H1 (cell line): Measurements from ENCODE around the gene BCAS3. TPM values are rescaled to one million over a fixed set of nuclear protein-coding genes. Genes with fewer than 3 reads are reported as not detected.

Source experiments
- CTCF ChIA-PET: fragments of 300-600 bp; sonication (Branson Sonifier 250); formaldehyde crosslinking; loops from one replicate; lab custom pipeline; 2021; ENCODE audit not compliant: partially characterized antibody; lab: Charles Lee
- POLR2A ChIA-PET: fragments of 300-600 bp; sonication (Branson Sonifier 250); formaldehyde crosslinking; loops from one replicate; lab custom pipeline; 2021; ENCODE audit warnings: inconsistent platforms; ENCODE audit not compliant: partially characterized antibody; lab: Charles Lee
- DNase-seq, 2 experiments: peaks; one replicate each; pipeline versions ENCODE4 v3.0.0 to v3.0.0-alpha.2; 2010 to 2022; ENCODE audit warnings: low spot score in 2 of 2, low read depth in 1 of 2, mixed read lengths in 1 of 2
- FAIRE-seq: peaks from 2 replicates; lab custom pipeline; 2011; peaks lifted over from hg19 to GRCh38; lab: Jason Lieb, UNC
- H2AFZ ChIP-seq: 2 replicates; pipeline ENCODE4 v1.8.1; 2012; ENCODE audit warnings: low read length, inconsistent platforms
- H2AK5ac ChIP-seq: 2 replicates; pipeline ENCODE4 v1.6.1; 2013; ENCODE audit warnings: low read depth, low read length
- H2BK120ac ChIP-seq: replicated peaks from 2 replicates; pipeline ENCODE3; 2013; ENCODE audit warnings: low read depth, low read length, inconsistent platforms
- H2BK12ac ChIP-seq: 2 replicates; pipeline ENCODE4 v1.6.1; 2013; ENCODE audit warnings: low read depth, low read length
- H2BK15ac ChIP-seq: 2 replicates; pipeline ENCODE4 v1.6.1; 2013; ENCODE audit warnings: low read length
- H2BK20ac ChIP-seq: 2 replicates; pipeline ENCODE4 v1.6.1; 2013; ENCODE audit warnings: low read length
- H2BK5ac ChIP-seq: 2 replicates; pipeline ENCODE4 v1.6.1; 2013; ENCODE audit warnings: low read depth, low read length
- H3K14ac ChIP-seq: 2 replicates; pipeline ENCODE4 v1.6.1; 2013; ENCODE audit warnings: inconsistent platforms; ENCODE audit not compliant: insufficient read length
- H3K18ac ChIP-seq: 2 replicates; pipeline ENCODE4 v1.6.1; 2013; ENCODE audit warnings: low read length; ENCODE audit errors: extremely low read depth
- H3K23ac ChIP-seq: 2 replicates; pipeline ENCODE4 v1.6.1; 2013; ENCODE audit warnings: inconsistent platforms; ENCODE audit not compliant: insufficient read length
- H3K23me2 ChIP-seq: 2 replicates; pipeline ENCODE4 v1.6.1; 2013; ENCODE audit warnings: low read depth, low read length
- H3K27ac ChIP-seq: 2 replicates; pipeline ENCODE4 v1.6.1; 2011; ENCODE audit warnings: low read depth, low read length, inconsistent platforms
- H3K27me3 ChIP-seq, 4 experiments: replicated peaks in 1 of 4; 1 replicate in 1 of 4; 2 replicates in 3 of 4; pipeline versions ENCODE4 v1.6.1 to v1.8.1; 2011 to 2013; ENCODE audit warnings: low read length in 3 of 4, mild to moderate bottlenecking in 3 of 4, inconsistent platforms in 2 of 4, mixed read lengths in 2 of 4, moderate library complexity in 1 of 4; ENCODE audit not compliant: control insufficient read depth in 3 of 4, insufficient read depth in 3 of 4; ENCODE audit errors: extremely low read depth in 1 of 4
- H3K36me3 ChIP-seq, 4 experiments: 2 replicates each; pipeline versions ENCODE4 v1.6.1 to v1.8.1; 2011 to 2013; ENCODE audit warnings: mild to moderate bottlenecking in 4 of 4, low read length in 3 of 4, moderate library complexity in 2 of 4, control low read depth in 1 of 4, inconsistent platforms in 1 of 4; ENCODE audit not compliant: insufficient read depth in 4 of 4, control insufficient read depth in 2 of 4
- H3K4ac ChIP-seq: replicated peaks from 2 replicates; pipeline ENCODE3; 2013; ENCODE audit warnings: low read length, low read depth, mixed read lengths, inconsistent platforms; ENCODE audit not compliant: insufficient read length
- H3K4me1 ChIP-seq, 4 experiments: replicated peaks in 1 of 4; 1 replicate in 1 of 4; 2 replicates in 3 of 4; pipeline versions ENCODE4 v1.6.1 to v1.8.1; 2011 to 2013; ENCODE audit warnings: low read length in 3 of 4, inconsistent platforms in 2 of 4, mixed read lengths in 1 of 4; ENCODE audit not compliant: insufficient read depth in 4 of 4, control insufficient read depth in 3 of 4
- H3K4me2 ChIP-seq, 2 experiments: 2 replicates each; pipeline versions ENCODE4 v1.6.1 to v1.8.1; 2011 to 2013; ENCODE audit warnings: low read depth in 2 of 2, low read length in 2 of 2, control low read depth in 1 of 2, inconsistent platforms in 1 of 2, mild to moderate bottlenecking in 1 of 2; ENCODE audit not compliant: insufficient read depth in 1 of 2
- H3K4me3 ChIP-seq, 4 experiments: fragments of 200-600, 300-600 bp in 1 of 4; sonication (generic), shearing (Covaris generic), sonication (Bioruptor Twin) in 1 of 4; 2 replicates each; pipeline versions ENCODE4 v1.5.1 to v1.8.1; 2011 to 2016; ENCODE audit warnings: low read length in 4 of 4, low read depth in 3 of 4, control low read depth in 2 of 4, inconsistent platforms in 2 of 4, mild to moderate bottlenecking in 2 of 4, mixed read lengths in 1 of 4, moderate library complexity in 1 of 4; ENCODE audit not compliant: insufficient read depth in 2 of 4; ENCODE audit errors: extremely low read depth in 1 of 4
- H3K56ac ChIP-seq: replicated peaks from 2 replicates; pipeline ENCODE3; 2013; ENCODE audit warnings: low read depth, mild to moderate bottlenecking, mixed read lengths, low read length, inconsistent platforms; ENCODE audit not compliant: insufficient read length
- H3K79me1 ChIP-seq: 2 replicates; pipeline ENCODE4 v1.6.1; 2013; ENCODE audit warnings: low read depth, low read length, control low read depth
- H3K79me2 ChIP-seq, 2 experiments: 2 replicates each; pipeline versions ENCODE4 v1.6.1 to v1.8.1; 2012 to 2013; ENCODE audit warnings: low read length in 2 of 2, mild to moderate bottlenecking in 2 of 2, inconsistent platforms in 1 of 2; ENCODE audit not compliant: insufficient read depth in 2 of 2, control insufficient read depth in 1 of 2
- H3K9ac ChIP-seq, 4 experiments: replicated peaks in 1 of 4; 1 replicate in 1 of 4; 2 replicates in 3 of 4; pipeline versions ENCODE4 v1.6.1 to v1.8.1; 2011 to 2013; ENCODE audit warnings: low read depth in 3 of 4, low read length in 3 of 4, control low read depth in 2 of 4, mild to moderate bottlenecking in 2 of 4, moderate library complexity in 2 of 4, inconsistent platforms in 1 of 4; ENCODE audit errors: extremely low read depth in 1 of 4
- H3K9me3 ChIP-seq, 2 experiments: 2 replicates each; pipeline versions ENCODE4 v1.6.1 to v1.8.1; 2012 to 2013; ENCODE audit warnings: mild to moderate bottlenecking in 2 of 2, moderate library complexity in 2 of 2, control low read depth in 1 of 2, inconsistent platforms in 1 of 2, low read depth in 1 of 2, low read length in 1 of 2, mixed read lengths in 1 of 2; ENCODE audit not compliant: insufficient read depth in 2 of 2
- H4K20me1 ChIP-seq, 2 experiments: replicated peaks in 1 of 2; 2 replicates each; pipeline versions ENCODE3 to v1.8.1; 2011 to 2013; ENCODE audit warnings: inconsistent platforms in 2 of 2, low read length in 2 of 2, mild to moderate bottlenecking in 1 of 2; ENCODE audit not compliant: insufficient read depth in 2 of 2, control insufficient read depth in 1 of 2
- H4K5ac ChIP-seq: 2 replicates; pipeline ENCODE4 v1.6.1; 2013; ENCODE audit warnings: low read length, low read depth, mixed read lengths, inconsistent platforms; ENCODE audit not compliant: insufficient read length
- H4K8ac ChIP-seq: 2 replicates; pipeline ENCODE4 v1.8.0; 2013; ENCODE audit warnings: mild to moderate bottlenecking, moderate library complexity, low read length, inconsistent platforms; ENCODE audit not compliant: insufficient read depth; ENCODE audit errors: extremely low read depth
- H4K91ac ChIP-seq: replicated peaks from 2 replicates; pipeline ENCODE3; 2013; ENCODE audit warnings: low read length, mixed read lengths, inconsistent platforms; ENCODE audit not compliant: insufficient read length
- JUN ChIP-seq: IDR thresholded peaks from 2 replicates; pipeline ENCODE4 v1.6.1; 2011; ENCODE audit warnings: low read depth, mild to moderate bottlenecking, improper control_type of control experiment, low read length
- MAFK ChIP-seq: IDR thresholded peaks from 2 replicates; pipeline ENCODE4 v1.6.1; 2012; ENCODE audit warnings: low read depth, mild to moderate bottlenecking, improper control_type of control experiment, low read length
- NANOG ChIP-seq: IDR thresholded peaks from 2 replicates; pipeline ENCODE4 v1.6.1; 2011; ENCODE audit warnings: low read length, low read depth, mild to moderate bottlenecking, inconsistent platforms; ENCODE audit not compliant: insufficient read depth, poor library complexity, severe bottlenecking
- TBP ChIP-seq: IDR thresholded peaks from 2 replicates; pipeline ENCODE4 v1.6.1; 2011; ENCODE audit warnings: low read depth, low read length, improper control_type of control experiment
- ZNF274 ChIP-seq: IDR thresholded peaks from 2 replicates; pipeline ENCODE4 v1.7.0; 2012; ENCODE audit warnings: low read length, borderline replicate concordance; ENCODE audit errors: extremely low read depth
- WGBS, 2 experiments: shearing (Covaris generic) in 1 of 2; methylation state at CpG; one replicate each; pipeline versions ENCODE4 v1.1.6 to v1.1.7; 2013 to 2015; ENCODE audit warnings: low lambda C conversion rate in 2 of 2, mixed read lengths in 2 of 2, inconsistent platforms in 1 of 2, low coverage in 1 of 2, missing lambda C conversion rate in 1 of 2; ENCODE audit not compliant: insufficient replicate concordance in 2 of 2, insufficient coverage in 1 of 2, insufficient read length in 1 of 2; ENCODE audit errors: extremely low coverage in 1 of 2, missing lambda C conversion rate in 1 of 2; 5-methylcytosine and 5-hydroxymethylcytosine counted together
- polyA plus RNA-seq, 7 experiments: library from polyadenylated mRNA; depleted of rRNA in 3 of 7; stranded (reverse) in 5 of 7; unstranded in 2 of 7; fragments of >200 nt in 5 of 7; fragments of 200-250 nt in 2 of 7; gene quantifications; 1 replicate in 5 of 7; 2 replicates in 1 of 7; 4 replicates in 1 of 7; pipeline versions ENCODE4 v1.2.1 to v1.2.3, GENCODE V29; 2011 to 2013; ENCODE audit warnings: missing spikeins in 2 of 7, mixed read lengths in 2 of 7
- total RNA-seq: library from RNA; stranded (reverse); fragmentation: NEBNext Ultra II Directional; extraction: Animal tissue kit (Norgen Biotek cat#: 25700); gene quantifications from 2 replicates; pipeline ENCODE4 v1.2.1, GENCODE V29; 2021

Gene BCAS3
- total and polyA plus RNA-seq, 2 of the 8 experiments (the other 6 are each of a cell fraction or from before 2014, with no cell fraction given) = 9.9 to 13.3 TPM

DNA sequence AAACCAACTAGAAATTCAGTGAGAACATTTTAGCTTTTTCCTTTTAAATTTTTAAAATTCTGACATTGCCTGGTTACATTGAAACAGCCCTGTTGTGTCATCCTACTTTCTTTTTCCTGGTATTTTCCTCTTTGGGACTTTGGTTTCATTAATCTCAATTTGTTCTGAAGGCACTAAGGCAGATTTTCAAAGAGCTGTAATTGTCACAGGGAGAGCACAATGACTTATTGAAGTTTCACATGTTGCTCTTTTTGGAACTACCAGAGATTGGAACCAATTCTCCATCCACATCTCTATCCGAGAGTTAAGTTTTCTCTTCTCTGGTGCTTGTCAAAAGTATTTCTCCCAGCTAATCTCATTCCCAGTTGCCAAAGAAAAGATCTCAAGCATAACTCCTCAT lies 577.3 kb downstream of the BCAS3 start:
- FAIRE-seq = no peak
- Histone ChIP-seq H2BK5ac (no peak overlapping the region), H3K4ac (no peak overlapping the region), H3K27ac (no peak overlapping the region), H4K91ac (no peak overlapping the region), H3K36me3 (no peaks in the 10 kb centered on the region), H3K14ac (no peak overlapping the region), H3K4me3 (no peak overlapping the region), H3K18ac (no peak overlapping the region), H2BK20ac (no peak overlapping the region), H2AFZ (no peak overlapping the region), H2BK12ac (no peak overlapping the region), H3K27me3 (no peaks in the 10 kb centered on the region), H3K9ac (no peak overlapping the region), H4K5ac (no peak overlapping the region), H4K8ac (no peak overlapping the region), H3K23ac (no peak overlapping the region), H3K56ac (no peak overlapping the region), H3K4me2 (no peak overlapping the region), H3K23me2 (no peaks in the 10 kb centered on the region), H3K79me2 (no peaks in the 10 kb centered on the region), H2BK15ac (no peak overlapping the region), H2AK5ac (no peak overlapping the region), H2BK120ac (no peak overlapping the region), H3K79me1 (no peaks in the 10 kb centered on the region), H3K4me1 (peaks cover 0 to 5% (median 0%) of the 10 kb centered on the region in 4 experiments; a peak in 2 of 7 replicates), H3K9me3 (no peaks in the 10 kb centered on the region), H4K20me1 (no peaks in the 10 kb centered on the region)
- 92% methylated on average over 1 of the region's 1 CpG; no CpG with 5 or more reads in 1 of the 2 experiments for WGBS, 2 experiments
- ChIA-PET CTCF (no interaction called here), POLR2A (interaction anchor here (0.6 kb wide), 1 partner anchor 43 kb away, joined by 3 read pairs; no protein-coding TSS in a partner anchor)
- no peak for DNase-seq
- TF ChIP-seq TBP (no peak), ZNF274 (no peak), NANOG (no peak), MAFK (no peak), JUN (no peak)
- TF ChIP-seq, all 59 proteins: peak for 0
